Nephron progenitor cell (in vitro differentiated cells): ENCODE results near the gene HOXA3.

Source experiments
- DNase-seq: peaks from one replicate; pipeline ENCODE4 v3.0.0; 2021
- H3K27ac Mint-ChIP-seq: 2 replicates; pipeline ENCODE4 v1.8.0; 2021; ENCODE audit warnings: mild to moderate bottlenecking, moderate library complexity, mixed read lengths
- H3K27me3 Mint-ChIP-seq: 2 replicates; pipeline ENCODE4 v1.8.0; 2021; ENCODE audit warnings: mild to moderate bottlenecking, low read depth, mixed read lengths; ENCODE audit not compliant: poor library complexity
- H3K36me3 Mint-ChIP-seq: 2 replicates; pipeline ENCODE4 v1.8.0; 2021; ENCODE audit warnings: low read depth, mixed read lengths
- H3K4me1 Mint-ChIP-seq: 2 replicates; pipeline ENCODE4 v1.8.0; 2021; ENCODE audit warnings: mixed read lengths
- H3K4me3 Mint-ChIP-seq: 2 replicates; pipeline ENCODE4 v1.8.0; 2021; ENCODE audit warnings: mild to moderate bottlenecking, moderate library complexity, mixed read lengths
- H3K9me3 Mint-ChIP-seq: 2 replicates; pipeline ENCODE4 v1.8.0; 2021; ENCODE audit warnings: mild to moderate bottlenecking, moderate library complexity, mixed read lengths
- TF ChIP-seq, protein P1 (sequence below): fragments of 200-600 bp; sonication (generic); IDR thresholded peaks from 2 replicates; pipeline ENCODE4 v1.5.0; 2021; ENCODE audit warnings: antibody characterized with exemption

The HOXA3 gene

DNA sequence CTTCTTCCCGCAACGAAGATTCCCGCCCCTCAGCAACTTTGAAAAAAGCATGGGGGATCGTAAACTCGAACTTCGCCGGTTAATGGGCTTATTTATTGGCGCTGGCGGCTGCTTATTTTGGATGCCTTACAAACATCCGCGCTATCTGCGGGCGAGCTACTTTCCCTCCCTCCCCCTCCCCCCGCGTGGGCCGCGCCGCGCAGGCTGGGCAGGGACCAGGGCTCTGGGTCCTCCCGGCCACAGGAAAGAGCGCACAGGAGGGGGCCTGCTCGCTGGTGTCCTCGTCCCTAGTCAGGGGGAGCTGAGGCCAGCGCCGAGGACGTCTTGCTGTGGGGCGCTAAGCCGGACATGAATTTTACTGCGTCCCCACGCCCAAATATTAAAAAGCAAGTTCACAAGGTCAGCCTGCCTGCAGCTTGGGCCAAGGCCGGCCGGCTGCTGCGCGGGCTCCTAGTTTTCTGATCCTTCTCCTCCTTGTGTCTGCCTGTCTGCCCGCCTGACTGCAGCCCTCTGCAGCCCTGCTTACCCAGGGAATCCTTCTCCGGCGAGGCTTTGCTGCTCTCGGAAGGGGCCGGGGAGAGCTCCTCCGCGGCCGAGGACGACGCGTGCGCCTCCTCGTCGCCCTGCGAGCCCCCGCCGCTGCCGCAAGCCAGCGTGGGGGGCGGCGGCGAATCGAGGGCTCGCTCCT lies 20.6 kb upstream of the HOXA3 start:
- peak overlapping the region; percentile 100 for H3K27ac Mint-ChIP-seq
- H3K27me3 Mint-ChIP-seq: peaks cover 26% of the 10 kb centered on the region
- H3K36me3 Mint-ChIP-seq: peaks cover 38% of the 10 kb centered on the region
- DNase-seq: peak; percentile 69
- TF ChIP-seq, protein P1, sequence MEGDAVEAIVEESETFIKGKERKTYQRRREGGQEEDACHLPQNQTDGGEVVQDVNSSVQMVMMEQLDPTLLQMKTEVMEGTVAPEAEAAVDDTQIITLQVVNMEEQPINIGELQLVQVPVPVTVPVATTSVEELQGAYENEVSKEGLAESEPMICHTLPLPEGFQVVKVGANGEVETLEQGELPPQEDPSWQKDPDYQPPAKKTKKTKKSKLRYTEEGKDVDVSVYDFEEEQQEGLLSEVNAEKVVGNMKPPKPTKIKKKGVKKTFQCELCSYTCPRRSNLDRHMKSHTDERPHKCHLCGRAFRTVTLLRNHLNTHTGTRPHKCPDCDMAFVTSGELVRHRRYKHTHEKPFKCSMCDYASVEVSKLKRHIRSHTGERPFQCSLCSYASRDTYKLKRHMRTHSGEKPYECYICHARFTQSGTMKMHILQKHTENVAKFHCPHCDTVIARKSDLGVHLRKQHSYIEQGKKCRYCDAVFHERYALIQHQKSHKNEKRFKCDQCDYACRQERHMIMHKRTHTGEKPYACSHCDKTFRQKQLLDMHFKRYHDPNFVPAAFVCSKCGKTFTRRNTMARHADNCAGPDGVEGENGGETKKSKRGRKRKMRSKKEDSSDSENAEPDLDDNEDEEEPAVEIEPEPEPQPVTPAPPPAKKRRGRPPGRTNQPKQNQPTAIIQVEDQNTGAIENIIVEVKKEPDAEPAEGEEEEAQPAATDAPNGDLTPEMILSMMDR: no peak
- H3K9me3 Mint-ChIP-seq: no peaks in the 10 kb centered on the region
- H3K4me3 Mint-ChIP-seq: peak overlapping the region; percentile 97
- H3K4me1 Mint-ChIP-seq: peaks cover 57% of the 10 kb centered on the region

DNA sequence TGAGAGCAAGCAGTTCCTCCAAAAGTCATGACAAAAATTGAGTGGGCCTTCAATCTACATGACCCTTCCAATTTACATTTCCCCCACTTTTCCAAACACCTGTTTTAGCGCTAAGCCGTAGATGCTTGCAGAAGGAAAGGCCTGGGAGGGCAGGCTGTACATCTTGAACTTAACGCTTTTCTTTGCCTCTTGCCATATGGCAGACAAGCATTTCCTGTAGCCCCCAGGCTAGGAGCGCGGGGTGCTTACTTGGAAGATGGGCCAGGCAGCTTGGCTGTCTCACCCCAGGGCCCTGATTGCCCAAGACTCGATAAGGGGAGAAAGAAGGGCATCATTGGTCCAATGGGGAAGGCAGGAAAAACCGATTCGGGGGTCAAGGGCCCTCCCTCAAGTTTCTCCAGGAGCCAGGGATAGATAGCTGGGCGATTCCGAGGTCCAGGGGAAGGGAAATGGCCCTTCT lies 20.0 kb upstream of the HOXA3 start:
- Mint-ChIP-seq H3K4me1 (peaks cover 57% of the 10 kb centered on the region), H3K36me3 (peaks cover 44% of the 10 kb centered on the region), H3K27ac (peak overlapping the region; percentile 100), H3K9me3 (no peaks in the 10 kb centered on the region), H3K4me3 (peak overlapping the region; percentile 97), H3K27me3 (peaks cover 21% of the 10 kb centered on the region)
- DNase-seq: peak; percentile 17
- TF ChIP-seq, protein P1: no peak

DNA sequence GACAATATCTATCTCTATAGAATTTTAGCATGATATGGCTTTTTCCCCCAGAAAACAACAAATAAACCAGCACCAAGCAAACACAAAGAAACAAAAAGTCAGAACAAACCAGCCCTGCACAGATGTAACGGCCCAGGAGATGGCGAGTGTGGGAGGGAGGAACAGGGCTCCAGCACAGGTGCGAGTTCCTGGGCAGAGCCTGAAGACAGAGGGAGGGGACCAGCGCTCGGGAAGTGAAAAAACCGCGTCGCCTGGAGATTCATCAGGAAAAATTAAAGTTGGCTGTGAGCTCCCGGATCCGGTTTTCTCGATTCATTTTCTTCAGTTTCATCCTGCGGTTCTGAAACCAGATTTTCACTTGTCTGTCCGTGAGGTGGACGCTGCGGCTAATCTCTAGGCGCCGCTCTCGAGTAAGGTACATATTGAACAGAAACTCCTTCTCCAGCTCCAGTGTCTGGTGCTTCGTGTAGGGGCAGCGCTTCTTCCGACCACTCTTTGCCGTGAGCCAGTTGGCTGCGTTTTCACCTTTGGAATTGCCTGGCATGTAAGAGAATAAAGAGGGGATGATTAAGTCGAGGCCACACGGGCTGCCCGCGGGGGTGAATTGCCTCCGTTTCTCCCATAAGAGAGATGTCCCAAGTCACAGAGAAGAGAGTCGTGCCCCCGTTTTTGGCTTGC lies 19.4 kb upstream of the HOXA3 start:
- peak; percentile 22 for DNase-seq

DNA sequence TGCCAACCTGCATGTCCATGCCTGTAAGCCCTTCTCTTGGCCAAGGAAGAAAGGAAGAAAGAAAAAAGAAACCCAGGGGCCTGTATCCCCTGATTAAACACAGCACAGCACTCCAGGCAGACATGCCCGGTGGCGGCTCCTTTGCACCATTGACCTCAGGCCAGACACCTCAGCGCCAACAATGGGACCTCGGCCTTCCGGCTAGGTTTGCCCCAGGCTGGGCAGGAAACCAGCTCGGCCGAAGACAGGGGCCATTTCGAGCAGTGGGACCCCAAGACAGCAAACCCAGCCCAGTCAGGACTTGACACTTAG lies 18.9 kb upstream of the HOXA3 start:
- H3K4me3 Mint-ChIP-seq: peak overlapping the region; percentile 97
- H3K27ac Mint-ChIP-seq: peak overlapping the region; percentile 100
- TF ChIP-seq, protein P1: no peak
- peaks cover 51% of the 10 kb centered on the region for H3K4me1 Mint-ChIP-seq
- peaks cover 50% of the 10 kb centered on the region for H3K36me3 Mint-ChIP-seq
- H3K27me3 Mint-ChIP-seq: peaks cover 21% of the 10 kb centered on the region
- no peaks in the 10 kb centered on the region for H3K9me3 Mint-ChIP-seq
- DNase-seq: peak; percentile 39

More for the DNA sequence above, 19.4 kb upstream of the HOXA3 start:
- Mint-ChIP-seq H3K36me3 (peaks cover 50% of the 10 kb centered on the region), H3K4me3 (peak overlapping the region; percentile 97), H3K4me1 (peaks cover 56% of the 10 kb centered on the region), H3K27me3 (peaks cover 21% of the 10 kb centered on the region), H3K9me3 (no peaks in the 10 kb centered on the region), H3K27ac (peak overlapping the region; percentile 100)
- TF ChIP-seq, protein P1: no peak

DNA sequence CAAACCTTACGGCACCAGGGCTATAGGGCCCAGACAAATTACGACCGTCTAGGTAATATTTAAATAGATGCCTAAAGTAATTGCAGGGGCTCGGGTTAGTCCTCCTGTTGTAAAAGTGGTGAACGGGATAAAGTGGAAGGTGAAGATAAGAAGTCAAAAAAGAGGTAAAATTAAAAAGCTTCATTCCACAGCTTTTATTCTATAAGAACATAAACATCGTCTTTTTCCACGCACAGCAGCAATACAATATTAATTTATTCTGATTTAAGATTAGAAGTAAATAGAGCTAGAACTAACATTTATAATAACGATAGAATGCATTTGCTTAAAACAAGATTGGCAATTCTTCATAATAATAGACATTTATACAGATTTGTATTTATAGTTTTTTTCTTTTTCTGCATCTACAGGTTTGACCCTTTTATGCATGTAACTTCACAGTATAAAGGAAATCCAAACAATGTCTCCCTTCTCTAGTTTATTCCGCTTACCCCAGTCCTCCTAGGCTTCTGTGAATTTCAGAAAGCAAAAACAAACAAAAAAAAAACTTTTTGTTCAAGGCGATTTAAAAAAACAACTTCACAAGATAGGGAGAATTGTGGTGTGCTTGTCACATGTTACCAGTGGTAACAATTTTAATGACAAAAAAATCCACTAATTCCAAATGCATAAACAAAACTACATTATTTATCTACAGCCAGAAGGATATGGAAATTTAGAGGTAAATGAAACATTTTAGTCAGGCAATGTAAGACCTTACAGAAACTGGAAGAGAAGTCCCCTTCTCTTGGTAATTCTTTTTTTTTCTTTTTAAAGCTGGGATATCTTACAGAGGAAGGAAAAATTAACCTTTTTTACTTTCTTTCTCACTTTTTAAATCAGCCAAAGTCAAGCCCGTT lies 18.3 kb upstream of the HOXA3 start:
- Mint-ChIP-seq H3K4me3 (peak overlapping the region; percentile 97), H3K9me3 (no peaks in the 10 kb centered on the region), H3K4me1 (peaks cover 47% of the 10 kb centered on the region), H3K27ac (peak overlapping the region; percentile 100), H3K36me3 (peaks cover 52% of the 10 kb centered on the region), H3K27me3 (peaks cover 21% of the 10 kb centered on the region)
- TF ChIP-seq, protein P1: no peak
- DNase-seq: no peak
